Measurements from ENCODE around the gene SSBP3.

GRCh38 chr1:54360165-54361005, 45.8 kb downstream of the SSBP3 start:
- TF ChIP-seq POLR2A (IDR thresholded peaks at IDR 0.05): no peak
- no peak for TF ChIP-seq CTCF (IDR thresholded peaks at IDR 0.05)
- no peak for TF ChIP-seq EP300 (IDR thresholded peaks at IDR 0.05)

All from tibial nerve (tissue), 4 donors.